ENCODE measurements around the gene PIGQ. TPM values are rescaled to one million over a fixed set of nuclear protein-coding genes. Genes with fewer than 3 reads are reported as not detected.

The PIGQ gene
- total RNA-seq, 1 experiment from 2014 or later: 45.6 TPM

- intact Hi-C loops (cut with micrococcal nuclease): loop anchor here (2.0 kb wide), 1 partner anchor 45 kb away; the partner anchor contains the start of gene METTL26
- ChIA-PET CTCF (interaction anchor here (0.6 to 1.8 kb wide), 8 partner anchors 18 to 68 kb away, joined by 3 to 18 read pairs (median 4); no protein-coding TSS in a partner anchor), POLR2A (interaction anchor here (0.9 to 5.7 kb wide), 15 partner anchors 10 to 539 kb away, joined by 3 to 88 read pairs (median 11); partner anchors contain the start of genes CAPN15, MCRIP2, METTL26 and POLR3K)
- Mint-ChIP-seq H3K4me1 (ENCODE audit: insufficient read depth, unreplicated experiment) (peaks cover 54% of the 10 kb centered on the region), H3K9me3 (ENCODE audit: unreplicated experiment) (no peaks in the 10 kb centered on the region), H3K27ac (ENCODE audit: low read depth, unreplicated experiment) (peak overlapping the region; percentile 59), H3K4me3 (ENCODE audit: unreplicated experiment) (peak overlapping the region; percentile 91), H3K36me3 (ENCODE audit: insufficient read depth, unreplicated experiment) (peaks cover 63% of the 10 kb centered on the region), H3K27me3 (ENCODE audit: insufficient read depth, unreplicated experiment) (no peaks in the 10 kb centered on the region)
- no peak for TF ChIP-seq CTCF (IDR thresholded peaks at IDR 0.05; ENCODE audit: unreplicated experiment)
- no TSS peak for BruUV-seq (replicated peaks)
- DNase-seq (ENCODE audit: unreplicated experiment): no peak
Measured at GRCh38 chr16:591892-592517, 22.2 kb downstream of the PIGQ start.

GRCh38 chr16:592518-593306, 22.9 kb downstream of the PIGQ start:
- no TSS peak for BruUV-seq (replicated peaks)
- no peaks in the 10 kb centered on the region for H3K9me3 Mint-ChIP-seq (ENCODE audit: unreplicated experiment)
- peak; percentile 97 for DNase-seq (ENCODE audit: unreplicated experiment)
- no peaks in the 10 kb centered on the region for H3K27me3 Mint-ChIP-seq (ENCODE audit: insufficient read depth, unreplicated experiment)
- H3K27ac Mint-ChIP-seq (ENCODE audit: low read depth, unreplicated experiment): peak overlapping the region; percentile 59
- H3K36me3 Mint-ChIP-seq (ENCODE audit: insufficient read depth, unreplicated experiment): peaks cover 65% of the 10 kb centered on the region
- ChIA-PET POLR2A (interaction anchor here (0.6 to 5.7 kb wide), 20 partner anchors 10 to 539 kb away, joined by 3 to 88 read pairs (median 6); partner anchors contain the start of genes CAPN15, JMJD8, MCRIP2 and METTL26), CTCF (interaction anchor here (0.6 to 1.8 kb wide), 17 partner anchors 13 to 242 kb away, joined by 3 to 18 read pairs (median 4); partner anchors contain the start of gene RHOT2)
- TF ChIP-seq CTCF (IDR thresholded peaks at IDR 0.05; ENCODE audit: unreplicated experiment): peak; percentile 63
- peaks cover 55% of the 10 kb centered on the region for H3K4me1 Mint-ChIP-seq (ENCODE audit: insufficient read depth, unreplicated experiment)
- peak overlapping the region; percentile 91 for H3K4me3 Mint-ChIP-seq (ENCODE audit: unreplicated experiment)
- intact Hi-C loops (cut with micrococcal nuclease): loop anchor here (2.0 kb wide), 1 partner anchor 44 kb away; the partner anchor contains the start of gene METTL26

- intact Hi-C loops (cut with micrococcal nuclease): loop anchor here (2.0 kb wide), 1 partner anchor 43 kb away; the partner anchor contains the start of gene METTL26
- TF ChIP-seq CTCF (IDR thresholded peaks at IDR 0.05; ENCODE audit: unreplicated experiment): no peak
- H3K36me3 Mint-ChIP-seq (ENCODE audit: insufficient read depth, unreplicated experiment): peaks cover 59% of the 10 kb centered on the region
- ChIA-PET POLR2A (interaction anchor here (0.6 to 5.7 kb wide), 18 partner anchors 9 to 168 kb away, joined by 3 to 88 read pairs (median 6); partner anchors contain the start of genes CAPN15, JMJD8, MCRIP2 and METTL26), CTCF (interaction anchor here (0.9 to 1.8 kb wide), 9 partner anchors 13 to 75 kb away, joined by 3 to 18 read pairs (median 4); partner anchors contain the start of gene RHOT2)
- H3K27ac Mint-ChIP-seq (ENCODE audit: low read depth, unreplicated experiment): peak overlapping the region; percentile 59
- no peaks in the 10 kb centered on the region for H3K9me3 Mint-ChIP-seq (ENCODE audit: unreplicated experiment)
- DNase-seq (ENCODE audit: unreplicated experiment): peak; percentile 81
- TSS peak; percentile 12 for BruUV-seq (replicated peaks)
- H3K4me1 Mint-ChIP-seq (ENCODE audit: insufficient read depth, unreplicated experiment): peaks cover 55% of the 10 kb centered on the region
- no peaks in the 10 kb centered on the region for H3K27me3 Mint-ChIP-seq (ENCODE audit: insufficient read depth, unreplicated experiment)
- H3K4me3 Mint-ChIP-seq (ENCODE audit: unreplicated experiment): peak overlapping the region; percentile 91
Measured at GRCh38 chr16:593406-593805, 23.6 kb downstream of the PIGQ start.
